Transverse colon (tissue), 4 donors: ENCODE results near the gene CBFA2T2. TPM values are rescaled to one million over a fixed set of nuclear protein-coding genes. Genes with fewer than 3 reads are reported as not detected.
"Not testable (repeated sequence)": the region's sequence is repeated elsewhere in the genome, so short reads cannot be mapped to it uniquely, and the experiment has no call there.

Experiments used
- DNase-seq: peaks from one replicate; pipeline ENCODE4 v3.0.0-alpha.2; 2019
- H3K27ac ChIP-seq, 4 donors: fragments of 200-600 bp; sonication (generic); 2 replicates each; pipeline ENCODE4 v1.5.1; 2016 to 2018; ENCODE audit warnings: inconsistent platforms in 4 of 4
- H3K27me3 ChIP-seq: fragments of 200-600 bp; sonication (generic); 2 replicates; pipeline ENCODE4 v1.5.1; 2017; ENCODE audit warnings: inconsistent platforms
- H3K36me3 ChIP-seq, 4 donors: fragments of 200-600 bp; sonication (generic); 2 replicates each; pipeline ENCODE4 v1.5.1; 2017 to 2019; ENCODE audit warnings: inconsistent platforms in 4 of 4
- H3K4me1 ChIP-seq, 4 donors: fragments of 200-600 bp; sonication (generic); 2 replicates each; pipeline ENCODE4 v1.5.1; 2017 to 2020; ENCODE audit warnings: inconsistent platforms in 4 of 4
- H3K4me3 ChIP-seq, 4 donors: fragments of 200-600 bp; sonication (generic); 1 replicate in 1 of 4; 2 replicates in 3 of 4; pipeline versions ENCODE4 v1.5.1 to v1.6.1; 2017 to 2019; ENCODE audit warnings: inconsistent platforms in 4 of 4
- H3K9me3 ChIP-seq, 2 donors: fragments of 200-600 bp; sonication (generic); 2 replicates each; pipeline ENCODE4 v1.5.1; 2017 to 2019; ENCODE audit warnings: inconsistent platforms in 2 of 2
- EP300 ChIP-seq: sonication (generic); formaldehyde crosslinking; IDR thresholded peaks from one replicate; pipeline ENCODE4 v1.6.1; 2017; ENCODE audit warnings: antibody characterized with exemption, low read depth
- POLR2A ChIP-seq: fragments of 450-650 bp; IDR thresholded peaks from one replicate; pipeline ENCODE4 v1.6.1; 2016; ENCODE audit warnings: antibody characterized with exemption, mild to moderate bottlenecking, moderate library complexity
- POLR2AphosphoS5 ChIP-seq, 3 donors: sonication (generic); formaldehyde crosslinking; IDR thresholded peaks; one replicate each; pipeline ENCODE4 v1.6.1; 2016; ENCODE audit warnings: antibody characterized with exemption in 3 of 3
- WGBS, 2 donors: methylation state at CpG; one replicate each; pipeline ENCODE4 v1.1.5; 2018; ENCODE audit warnings: low coverage in 1 of 2; 5-methylcytosine and 5-hydroxymethylcytosine counted together
- in situ Hi-C, 4 donors: fragments of 200-750 bp; cut with MboI; loops; one replicate each; pipeline versions ENCODE4 v1.15.0 to v1.15.1; 2017; ENCODE audit warnings: low sequenced_read_pairs in 3 of 4, low pct_ligation_motif_present in 1 of 4, low pct_unique_long_range_greater_than_20kb in 1 of 4
- intact Hi-C: fragments of 100-400 bp; cut with DNase I; formaldehyde crosslinking; loops from one replicate; pipeline ENCODE4 v1.15.1; 2023; ENCODE audit warnings: low total_unique reads
- total RNA-seq, 4 donors: library from RNA; depleted of rRNA; stranded (reverse); fragments of >200 nt; gene quantifications; one replicate each; pipeline ENCODE4 v1.1.0, GENCODE V29; 2016
- TF ChIP-seq, protein P1 (sequence below), 5 experiments: fragments of 200-600 bp in 3 of 5; fragments of 450-650 bp in 2 of 5; sonication (generic) in 3 of 5; IDR thresholded peaks; 1 replicate in 2 of 5; 2 replicates in 3 of 5; pipeline ENCODE4 v1.5.1; 2016 to 2017; ENCODE audit warnings: antibody characterized with exemption in 5 of 5, inconsistent platforms in 3 of 5, mild to moderate bottlenecking in 2 of 5, moderate library complexity in 1 of 5

CBFA2T2 gene
- total RNA-seq, 4 donors from 2014 or later: 35.8 to 62.3 (median 46.6) TPM

DNA sequence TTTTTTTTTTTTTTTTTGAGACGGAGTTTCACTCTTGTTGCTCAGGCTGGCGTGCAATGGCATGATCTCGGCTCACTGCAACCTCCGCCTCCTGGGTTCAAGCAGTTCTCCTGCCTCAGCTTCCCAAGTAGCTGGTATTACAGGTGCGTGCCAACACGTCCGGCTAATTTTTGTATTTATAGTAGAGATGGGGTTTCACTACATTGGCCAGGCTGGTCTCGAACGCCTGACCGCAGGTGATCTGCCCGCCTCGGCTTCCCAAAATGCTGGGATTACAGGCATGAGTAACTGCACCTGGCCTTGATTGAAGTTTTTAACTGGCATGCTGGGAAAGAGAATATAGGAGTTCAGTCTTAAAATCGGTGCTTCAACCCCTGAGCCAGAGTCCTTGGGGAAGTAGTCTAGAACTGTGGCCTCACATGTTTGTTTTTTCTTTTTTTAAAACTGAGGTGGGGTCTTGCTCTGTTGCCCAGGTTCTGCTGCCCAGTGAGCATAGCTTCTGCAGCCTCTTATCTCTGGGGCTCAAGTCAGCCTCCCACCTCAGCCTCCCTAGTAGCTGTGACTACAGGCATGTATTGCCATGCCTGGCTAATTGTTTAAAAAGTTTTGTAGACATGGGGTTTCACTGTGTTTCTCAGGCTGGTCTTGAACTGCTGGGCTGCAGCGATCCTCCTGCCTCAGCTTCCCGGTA, 3.3 kb downstream of the CBFA2T2 start:
- Histone ChIP-seq H3K36me3 (no peaks in the 10 kb centered on the region), H3K4me1 (peaks cover 0 to 51% (median 21%) of the 10 kb centered on the region in 4 donors), H3K27me3 (no peaks in the 10 kb centered on the region), H3K27ac (no peak overlapping the region), H3K9me3 (no peaks in the 10 kb centered on the region), H3K4me3 (no peak overlapping the region)
- in situ Hi-C loops (no loop called here), intact Hi-C loops (no loop called here)
- DNase-seq: no peak
- TF ChIP-seq POLR2AphosphoS5 (IDR thresholded peaks at IDR 0.05) (no peak), EP300 (no peak), POLR2A (no peak)
- TF ChIP-seq, protein P1, sequence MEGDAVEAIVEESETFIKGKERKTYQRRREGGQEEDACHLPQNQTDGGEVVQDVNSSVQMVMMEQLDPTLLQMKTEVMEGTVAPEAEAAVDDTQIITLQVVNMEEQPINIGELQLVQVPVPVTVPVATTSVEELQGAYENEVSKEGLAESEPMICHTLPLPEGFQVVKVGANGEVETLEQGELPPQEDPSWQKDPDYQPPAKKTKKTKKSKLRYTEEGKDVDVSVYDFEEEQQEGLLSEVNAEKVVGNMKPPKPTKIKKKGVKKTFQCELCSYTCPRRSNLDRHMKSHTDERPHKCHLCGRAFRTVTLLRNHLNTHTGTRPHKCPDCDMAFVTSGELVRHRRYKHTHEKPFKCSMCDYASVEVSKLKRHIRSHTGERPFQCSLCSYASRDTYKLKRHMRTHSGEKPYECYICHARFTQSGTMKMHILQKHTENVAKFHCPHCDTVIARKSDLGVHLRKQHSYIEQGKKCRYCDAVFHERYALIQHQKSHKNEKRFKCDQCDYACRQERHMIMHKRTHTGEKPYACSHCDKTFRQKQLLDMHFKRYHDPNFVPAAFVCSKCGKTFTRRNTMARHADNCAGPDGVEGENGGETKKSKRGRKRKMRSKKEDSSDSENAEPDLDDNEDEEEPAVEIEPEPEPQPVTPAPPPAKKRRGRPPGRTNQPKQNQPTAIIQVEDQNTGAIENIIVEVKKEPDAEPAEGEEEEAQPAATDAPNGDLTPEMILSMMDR (IDR thresholded peaks at IDR 0.05): no peak
- 91 to 97% methylated on average over 11 to 15 of the region's 15 CpGs for WGBS, 2 donors

DNA sequence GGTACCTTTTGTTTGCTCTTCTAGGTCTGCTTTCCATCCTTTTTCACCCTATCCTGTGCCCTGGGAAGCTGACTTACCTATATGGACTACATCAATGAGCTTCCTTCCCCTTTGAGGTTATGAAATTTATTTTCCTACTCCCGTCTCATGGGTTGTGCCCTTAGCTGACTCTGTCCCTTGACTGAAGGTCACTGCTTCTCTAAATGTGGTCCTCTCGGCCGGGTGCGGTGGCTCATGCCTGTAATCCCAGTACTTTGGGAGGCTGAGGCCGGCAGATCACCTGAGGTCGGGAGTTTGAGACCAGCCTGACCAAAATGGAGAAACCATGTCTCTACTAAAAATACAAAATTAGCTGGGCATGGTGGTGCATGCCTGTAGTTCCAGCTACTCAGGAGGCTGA, 6.9 kb downstream of the CBFA2T2 start:
- H3K9me3 ChIP-seq, in situ Hi-C loops, DNase-seq, H3K36me3 ChIP-seq, H3K4me3 ChIP-seq, H3K27ac ChIP-seq, H3K27me3 ChIP-seq: not testable (repeated sequence)
- 89 to 100% methylated on average over 1 to 6 of the region's 6 CpGs for WGBS, 2 donors
- H3K4me1 ChIP-seq: peaks cover 0 to 47% (median 12%) of the 10 kb centered on the region in 4 donors
- intact Hi-C loops: loop anchor here (5.0 kb wide), 1 partner anchor 1396 kb away; no protein-coding TSS in a partner anchor

DNA sequence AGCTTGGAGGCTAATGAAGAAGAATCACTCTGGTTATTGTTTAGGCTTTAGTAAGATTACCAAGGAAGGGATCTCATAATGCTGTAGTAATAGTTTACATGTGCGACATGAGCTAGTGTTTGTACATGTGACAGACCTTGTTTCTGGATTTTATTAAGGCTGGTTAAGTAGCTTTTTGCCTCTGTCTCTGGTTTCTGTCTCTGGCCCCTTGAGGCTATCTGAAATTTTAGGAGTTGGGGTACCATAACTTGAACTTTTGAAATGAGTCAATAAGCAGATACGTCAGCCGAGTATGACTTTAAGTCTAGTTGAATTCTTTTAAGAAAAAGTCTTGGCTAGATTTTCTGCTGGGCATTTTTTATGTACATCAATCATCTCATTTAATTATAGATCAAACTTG, 9.5 kb downstream of the CBFA2T2 start:
- intact Hi-C loops: loop anchor here (5.0 kb wide), 1 partner anchor 1393 kb away; no protein-coding TSS in a partner anchor
- no peak for TF ChIP-seq EP300
- TF ChIP-seq, protein P1 (IDR thresholded peaks at IDR 0.05): no peak
- TF ChIP-seq POLR2AphosphoS5 (IDR thresholded peaks at IDR 0.05): no peak
- TF ChIP-seq POLR2A: no peak
- no peak for DNase-seq
- H3K9me3 ChIP-seq: no peaks in the 10 kb centered on the region
- 68 to 73% methylated on average over 2 to 3 of the region's 3 CpGs for WGBS, 2 donors
- no peak overlapping the region for H3K27ac ChIP-seq
- H3K4me1 ChIP-seq: peaks cover 0 to 33% (median 8%) of the 10 kb centered on the region in 4 donors
- H3K27me3 ChIP-seq: no peaks in the 10 kb centered on the region
- in situ Hi-C loops: no loop called here
- H3K36me3 ChIP-seq: no peaks in the 10 kb centered on the region
- H3K4me3 ChIP-seq: no peak overlapping the region

DNA sequence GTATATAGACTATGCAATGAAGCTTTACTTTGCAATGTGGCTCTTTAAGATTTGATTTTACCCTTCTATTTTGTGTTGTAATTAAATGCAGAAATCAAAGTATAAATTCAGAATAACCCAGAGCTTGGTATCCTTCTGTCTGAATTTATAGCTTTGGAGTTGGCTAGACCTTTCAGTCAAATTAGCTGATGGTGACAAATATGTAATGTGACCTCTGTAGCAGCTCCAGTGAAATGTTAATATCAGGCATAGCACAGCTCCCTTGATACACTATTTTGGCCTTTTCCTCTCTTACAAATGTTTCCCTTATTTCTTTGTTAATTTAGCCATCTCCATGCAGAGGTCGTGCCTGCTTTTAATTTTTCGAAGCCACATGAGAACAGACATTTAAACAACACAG, 11.1 kb downstream of the CBFA2T2 start:
- WGBS, 2 donors: 78 to 100% methylated on average over 1 to 2 of the region's 2 CpGs
- H3K27ac ChIP-seq: no peak overlapping the region

More for the DNA sequence above, 11.1 kb downstream of the CBFA2T2 start:
- Histone ChIP-seq H3K27me3 (no peaks in the 10 kb centered on the region), H3K4me3 (no peak overlapping the region), H3K9me3 (no peaks in the 10 kb centered on the region), H3K4me1 (peaks cover 0 to 28% (median 8%) of the 10 kb centered on the region in 4 donors), H3K36me3 (no peaks in the 10 kb centered on the region)
- in situ Hi-C loops: no loop called here
- DNase-seq: no peak
- intact Hi-C loops: no loop called here
- TF ChIP-seq, protein P1 (IDR thresholded peaks at IDR 0.05): no peak
- TF ChIP-seq POLR2A: no peak
- TF ChIP-seq POLR2AphosphoS5 (IDR thresholded peaks at IDR 0.05): no peak
- TF ChIP-seq EP300: no peak
